Ishikawa (cell line): ENCODE data around the gene TFAP2D.

Experiments
- CEBPB ChIP-seq: IDR thresholded peaks from 2 replicates; pipeline ENCODE4 v1.6.1; 2012
- CREB1 ChIP-seq: IDR thresholded peaks from 2 replicates; pipeline ENCODE4 v1.6.1; 2012; ENCODE audit warnings: low read depth
- EGR1 ChIP-seq: IDR thresholded peaks from 2 replicates; pipeline ENCODE4 v1.6.1; 2012
- EP300 ChIP-seq: IDR thresholded peaks from 2 replicates; pipeline ENCODE4 v1.6.1; 2012; ENCODE audit warnings: borderline replicate concordance
- FOXM1 ChIP-seq: IDR thresholded peaks from 2 replicates; pipeline ENCODE4 v1.6.1; 2012; ENCODE audit warnings: low read depth, borderline replicate concordance
- MAX ChIP-seq: IDR thresholded peaks from 2 replicates; pipeline ENCODE4 v1.6.1; 2012
- NFIC ChIP-seq: IDR thresholded peaks from 2 replicates; pipeline ENCODE4 v1.6.1; 2012
- RAD21 ChIP-seq: IDR thresholded peaks from 2 replicates; pipeline ENCODE4 v1.6.1; 2012; ENCODE audit warnings: low read depth
- REST ChIP-seq: IDR thresholded peaks from 2 replicates; pipeline ENCODE4 v1.6.1; 2012; ENCODE audit warnings: low read depth, mild to moderate bottlenecking
- TAF1 ChIP-seq: IDR thresholded peaks from 2 replicates; pipeline ENCODE4 v1.6.1; 2012; ENCODE audit warnings: low read depth, mild to moderate bottlenecking
- TCF12 ChIP-seq: IDR thresholded peaks from 2 replicates; pipeline ENCODE4 v1.6.1; 2012; ENCODE audit warnings: low read depth
- TEAD4 ChIP-seq: IDR thresholded peaks from 2 replicates; pipeline ENCODE4 v1.6.1; 2012
- USF1 ChIP-seq: IDR thresholded peaks from 2 replicates; pipeline ENCODE4 v1.6.1; 2012
- YY1 ChIP-seq: IDR thresholded peaks from 2 replicates; pipeline ENCODE4 v1.6.1; 2012; ENCODE audit warnings: low read depth
- ZBTB7A ChIP-seq: IDR thresholded peaks from 2 replicates; pipeline ENCODE4 v1.6.1; 2012; ENCODE audit warnings: low read depth

The TFAP2D gene

GRCh38 chr6:50807035-50807434 lies 93.7 kb downstream of the TFAP2D start:
- TF ChIP-seq TAF1 (no peak), CREB1 (no peak), TCF12 (no peak), TEAD4 (no peak), FOXM1 (no peak), MAX (no peak), RAD21 (no peak), YY1 (no peak)

- TF ChIP-seq MAX (no peak), EGR1 (no peak), YY1 (no peak), USF1 (no peak), REST (no peak), TAF1 (no peak), RAD21 (no peak), FOXM1 (no peak), CREB1 (no peak), TEAD4 (no peak), ZBTB7A (no peak), EP300 (no peak), CEBPB (no peak), NFIC (no peak), TCF12 (no peak)
Observed at GRCh38 chr6:50815436-50816114, 102.2 kb downstream of the TFAP2D start.

- TF ChIP-seq RAD21 = peak; percentile 75
- TF ChIP-seq TEAD4 = peak; percentile 38; the same call in 1 of the 2 replicates
- TF ChIP-seq USF1 = no peak
Observed at GRCh38 chr6:50816115-50816675, 102.9 kb downstream of the TFAP2D start.

GRCh38 chr6:50816947-50817645 lies 103.8 kb downstream of the TFAP2D start:
- TF ChIP-seq TAF1 = no peak
- no peak for TF ChIP-seq REST
- no peak for TF ChIP-seq YY1
- TF ChIP-seq MAX = no peak
- TF ChIP-seq ZBTB7A = no peak
- TF ChIP-seq TEAD4 = no peak
- no peak for TF ChIP-seq NFIC
- no peak for TF ChIP-seq RAD21
- no peak for TF ChIP-seq TCF12
- no peak for TF ChIP-seq USF1
- no peak for TF ChIP-seq CREB1
- TF ChIP-seq EP300 = no peak
- TF ChIP-seq CEBPB = no peak
- TF ChIP-seq EGR1 = no peak
- no peak for TF ChIP-seq FOXM1

GRCh38 chr6:50817646-50817950 lies 104.3 kb downstream of the TFAP2D start:
- TF ChIP-seq REST (no peak), EP300 (no peak), EGR1 (no peak), NFIC (no peak), CEBPB (no peak), CREB1 (no peak), MAX (no peak), TEAD4 (no peak), TCF12 (no peak), ZBTB7A (no peak), FOXM1 (no peak), YY1 (no peak)
